ENCODE measurements around the gene AKAP6.

- TF ChIP-seq EZH2phosphoT487 (IDR thresholded peaks at IDR 0.05; ENCODE audit: borderline replicate concordance, low read depth, low read length) = no peak
- TF ChIP-seq CTCF (conservative IDR thresholded peaks at IDR 0.05; ENCODE audit: low read length) = no peak
Observed at GRCh38 chr14:32331206-32331605, 2.1 kb downstream of the AKAP6 start.

Data from OCI-LY7 (cell line).